SHP77 treated with DMSO at 0.1 percent for 48 hours (cell line): ENCODE results near the gene YIPF2.
"Not testable (repeated sequence)": the region's sequence is repeated elsewhere in the genome, so short reads cannot be mapped to it uniquely, and the experiment has no call there.

ENCODE experiments used
- DNase-seq: peaks from one replicate; lab custom pipeline; 2025; lab: John Stamatoyannopoulos, UW

The YIPF2 gene

DNA sequence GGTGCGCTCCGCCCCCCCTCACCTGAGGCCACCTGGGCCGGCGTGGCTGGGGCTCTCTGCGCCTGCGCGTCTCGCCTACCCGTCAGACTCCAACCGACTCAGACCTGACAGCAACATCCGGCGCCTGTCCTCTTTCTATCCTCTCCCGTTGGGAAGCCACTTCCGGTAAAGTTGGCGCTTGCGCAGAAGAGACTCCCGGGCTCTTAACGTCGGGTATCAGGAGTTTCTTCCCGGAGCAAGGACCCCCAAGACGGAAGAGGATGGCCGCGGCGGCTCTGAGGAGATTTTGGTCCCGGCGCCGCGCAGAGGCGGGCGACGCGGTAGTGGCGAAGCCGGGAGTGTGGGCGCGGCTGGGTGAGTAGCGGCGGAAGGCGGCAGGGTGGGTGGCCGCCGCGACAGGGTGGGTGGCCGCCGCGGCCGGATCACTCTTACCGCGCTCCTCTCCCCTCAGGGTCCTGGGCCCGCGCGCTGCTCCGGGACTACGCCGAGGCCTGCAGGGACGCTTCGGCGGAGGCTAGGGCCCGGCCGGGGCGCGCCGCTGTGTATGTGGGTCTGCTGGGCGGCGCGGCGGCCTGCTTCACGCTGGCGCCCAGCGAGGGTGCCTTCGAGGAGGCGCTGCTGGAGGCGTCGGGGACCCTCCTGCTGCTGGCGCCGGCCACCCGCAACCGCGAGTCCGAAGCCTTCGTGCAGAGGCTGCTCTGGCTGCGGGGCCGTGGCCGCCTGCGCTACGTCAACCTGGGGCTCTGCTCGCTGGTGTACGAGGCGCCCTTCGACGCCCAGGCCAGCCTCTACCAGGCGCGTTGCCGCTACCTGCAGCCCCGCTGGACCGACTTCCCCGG lies at the start of gene YIPF2, which contains the start of gene TIMM29:
Gene YIPF2, minus strand, starts transcription at position 77 of the 839 bp plus-strand sequence. CDS start 229 bp downstream, outside the sequence.
Gene TIMM29, plus strand, starts transcription at position 249 of the 839 bp plus-strand sequence. Its CDS starts 12 bp downstream, at position 261.
- DNase-seq: peak; percentile 92

DNA sequence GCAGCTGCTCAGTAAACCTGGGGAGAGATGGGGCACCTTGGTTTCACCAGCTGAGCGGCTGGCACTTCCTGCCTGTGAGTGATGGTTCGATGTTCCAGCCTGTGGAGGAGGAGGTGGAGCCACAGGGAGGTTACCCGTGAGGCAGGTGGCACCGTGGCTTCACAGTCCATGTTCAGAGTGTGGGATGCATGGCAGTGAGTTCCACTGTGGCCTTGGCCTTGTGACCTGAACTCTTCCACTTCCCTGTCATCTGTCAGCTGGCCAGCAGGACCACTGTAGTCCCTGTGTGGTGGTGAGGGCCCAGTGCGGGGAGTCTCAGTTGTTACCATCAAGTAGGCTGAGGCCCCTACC lies 49.3 kb upstream of the YIPF2 start:
- no peak for DNase-seq

DNA sequence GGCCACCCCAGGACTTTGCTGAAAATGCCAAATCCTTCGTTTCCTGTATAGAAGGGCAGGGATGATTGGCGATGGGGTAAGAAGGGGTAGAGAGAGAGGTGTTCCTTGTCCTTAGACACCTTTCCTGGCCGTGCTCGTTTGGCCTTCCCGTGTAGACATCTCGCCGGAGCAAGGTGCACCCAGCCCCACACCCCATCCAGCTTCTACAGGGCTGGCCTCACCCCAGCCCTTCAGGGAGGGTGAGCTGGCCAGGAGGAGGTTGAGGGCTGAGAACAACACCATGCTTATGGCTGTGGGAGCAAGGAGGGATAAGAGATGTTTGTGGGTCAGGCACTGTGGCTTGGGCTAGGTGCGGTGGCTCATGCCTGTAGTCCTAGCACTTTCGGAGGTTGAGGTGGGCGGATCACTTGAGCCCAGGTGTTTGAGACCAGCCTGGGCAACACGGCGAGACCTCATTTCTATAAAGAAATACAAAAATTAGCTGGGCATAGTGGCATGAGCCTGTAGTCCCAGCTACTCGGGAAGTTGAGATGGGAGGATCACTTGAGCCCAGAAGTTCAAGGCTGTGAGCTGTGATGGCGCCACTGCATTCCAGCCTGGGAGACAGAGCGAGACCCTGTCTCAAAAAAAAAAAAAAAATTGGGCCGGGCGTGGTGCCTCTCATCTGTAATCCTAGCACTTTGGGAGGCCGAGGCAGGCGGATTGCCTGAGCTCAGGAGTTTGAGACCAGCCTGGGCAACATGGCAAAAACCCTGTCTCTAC lies 47.9 kb upstream of the YIPF2 start:
- DNase-seq: no peak

DNA sequence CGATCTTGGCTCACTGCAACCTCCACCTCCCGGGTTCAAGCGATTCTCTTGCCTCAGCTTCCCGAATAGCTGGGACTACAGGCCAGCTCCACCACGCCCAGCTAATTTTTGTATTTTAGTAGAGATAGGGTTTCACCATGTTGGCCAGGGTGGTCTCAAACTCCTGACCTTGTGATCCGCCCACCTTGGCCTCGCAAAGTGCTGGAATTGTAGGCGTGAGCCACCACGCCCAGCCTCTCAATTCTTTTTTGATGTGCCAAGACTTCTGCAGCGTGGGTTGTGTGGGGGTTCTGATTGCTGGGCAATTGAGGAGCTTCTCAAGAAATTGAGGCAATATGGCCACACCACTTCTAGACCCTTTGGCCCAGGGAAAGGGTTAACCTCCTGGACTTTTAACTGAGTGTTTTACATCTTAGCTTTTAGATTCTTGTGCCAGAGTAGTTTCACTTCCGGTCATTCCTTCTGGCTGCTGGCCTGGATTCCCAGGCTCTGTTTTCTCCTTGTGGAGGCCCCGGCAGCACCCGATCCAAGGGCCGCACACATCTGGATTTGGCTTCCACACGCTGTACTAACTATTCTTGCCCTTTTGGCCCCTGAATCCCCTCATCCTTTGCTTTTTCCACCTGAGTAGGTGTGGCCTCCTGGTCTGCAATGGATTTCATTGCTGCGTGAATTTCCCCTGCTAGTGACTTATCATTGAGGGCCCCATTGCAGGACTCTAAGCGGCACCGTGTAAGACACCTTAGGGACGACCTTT lies 47.1 kb upstream of the YIPF2 start:
- no peak for DNase-seq

DNA sequence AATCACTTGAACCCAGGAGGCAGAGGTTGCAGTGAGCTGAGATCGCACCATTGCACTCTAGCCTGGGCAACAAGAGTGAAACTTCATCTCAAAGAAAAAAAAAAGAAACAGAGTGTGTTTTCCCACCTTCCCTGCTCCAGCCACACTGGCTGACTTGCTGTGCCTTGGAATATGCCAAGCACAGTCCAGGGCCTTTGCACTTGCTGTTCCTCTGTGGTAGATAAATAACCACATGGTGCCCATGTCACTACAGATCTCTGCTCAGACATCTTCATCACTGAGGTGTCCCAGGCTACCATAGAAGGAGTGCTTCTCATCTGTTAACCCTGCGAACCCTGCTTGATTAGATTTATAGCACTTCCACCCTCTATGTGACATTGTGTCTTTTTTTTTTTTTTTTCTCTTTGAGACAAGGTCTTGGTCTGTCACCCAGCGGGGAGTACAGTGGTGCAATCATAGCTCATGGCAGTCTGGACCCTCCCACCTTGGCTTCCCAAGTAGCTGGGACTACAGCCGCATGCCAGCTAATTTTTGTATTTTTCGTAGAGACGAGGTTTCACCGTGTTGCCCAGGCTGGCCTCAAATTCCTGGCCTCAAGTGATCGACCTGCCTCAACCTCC lies 42.8 kb upstream of the YIPF2 start:
- DNase-seq: no peak

DNA sequence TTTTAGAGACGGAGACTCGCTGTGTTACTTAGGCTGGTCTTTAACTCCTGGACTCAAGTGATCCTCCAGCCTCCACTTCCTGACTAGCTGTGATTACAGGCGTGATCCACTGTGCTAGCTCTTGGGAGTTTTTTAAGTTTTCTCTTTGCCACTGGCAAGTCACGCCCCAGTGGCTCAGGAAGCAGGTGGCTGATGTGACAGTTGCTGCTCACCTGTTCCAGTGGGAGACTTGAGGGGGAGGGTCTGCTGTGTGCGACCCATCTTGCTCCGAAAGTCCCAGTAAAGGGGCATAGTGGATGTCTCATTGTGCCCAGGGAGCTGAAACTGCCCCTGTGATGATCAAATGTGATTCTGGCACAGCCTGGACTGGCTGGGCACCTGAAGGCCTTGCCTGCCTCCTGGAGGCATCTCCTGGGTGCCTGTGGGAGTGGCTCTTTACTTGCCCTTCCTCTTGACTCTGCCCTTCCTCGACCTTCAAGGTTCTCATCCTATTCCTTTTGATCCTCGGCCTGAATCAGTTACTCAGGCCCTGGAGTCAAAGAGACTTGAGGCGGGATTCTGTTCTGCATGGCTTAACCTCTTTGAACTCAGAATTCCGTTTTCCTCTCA lies 40.2 kb upstream of the YIPF2 start:
- DNase-seq: no peak

DNA sequence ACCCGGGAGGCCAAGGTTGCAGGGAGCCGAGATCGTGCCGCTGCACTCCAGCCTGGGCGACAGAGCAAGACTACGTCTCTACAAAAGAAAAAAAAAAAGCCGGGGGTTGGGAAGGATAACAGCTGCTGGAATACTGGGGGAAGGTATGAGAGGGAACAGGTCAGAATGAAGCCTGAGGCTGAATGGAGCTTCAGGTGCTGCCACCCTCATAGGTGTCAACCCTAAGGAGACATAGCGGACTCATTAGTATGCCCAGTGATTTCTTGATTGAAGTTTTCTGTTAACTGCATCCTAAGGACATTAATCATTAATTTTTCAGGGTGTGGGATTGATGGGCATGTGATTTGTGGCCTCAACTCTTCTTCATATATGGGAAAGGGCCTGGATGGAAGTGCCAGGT lies 38.4 kb upstream of the YIPF2 start:
- DNase-seq: no peak

DNA sequence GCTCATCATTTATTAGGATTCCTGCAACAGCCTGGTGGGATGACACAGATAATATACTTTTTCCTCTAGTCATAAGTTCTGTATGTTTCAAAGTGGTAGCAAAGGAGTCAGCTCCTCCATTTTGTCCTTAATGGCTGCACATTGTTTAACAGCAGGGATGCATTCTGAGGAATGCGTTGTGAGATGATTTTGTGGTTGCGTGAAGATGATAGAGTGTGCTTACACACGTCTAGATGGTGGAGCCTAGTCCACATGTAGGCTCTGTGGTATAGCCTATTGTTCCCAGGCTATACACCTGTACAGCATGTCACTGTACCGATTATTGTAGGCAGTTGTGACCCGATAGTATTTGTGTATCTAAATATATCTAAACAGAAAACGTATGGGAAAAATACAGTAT lies 37.0 kb upstream of the YIPF2 start:
- no peak for DNase-seq

DNA sequence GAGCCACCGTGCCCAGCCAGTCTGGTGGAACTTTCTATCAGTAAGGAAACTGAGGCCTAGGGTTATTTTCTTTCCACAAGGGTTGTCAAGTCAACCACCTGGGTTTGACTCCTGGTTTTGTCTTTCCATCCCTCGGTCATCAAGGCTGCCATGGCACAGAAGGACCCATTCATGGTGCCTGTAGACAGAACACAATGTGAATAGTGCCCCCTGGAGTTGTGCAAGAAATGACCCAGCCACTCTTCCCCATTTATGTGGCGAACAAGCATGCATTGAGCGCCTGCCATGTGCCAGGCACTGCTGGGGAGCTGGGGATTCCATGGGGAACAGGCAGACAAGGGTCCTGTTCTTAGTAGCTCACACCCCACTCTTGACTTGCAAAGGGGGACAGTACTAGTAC lies 36.5 kb upstream of the YIPF2 start:
- DNase-seq: no peak

DNA sequence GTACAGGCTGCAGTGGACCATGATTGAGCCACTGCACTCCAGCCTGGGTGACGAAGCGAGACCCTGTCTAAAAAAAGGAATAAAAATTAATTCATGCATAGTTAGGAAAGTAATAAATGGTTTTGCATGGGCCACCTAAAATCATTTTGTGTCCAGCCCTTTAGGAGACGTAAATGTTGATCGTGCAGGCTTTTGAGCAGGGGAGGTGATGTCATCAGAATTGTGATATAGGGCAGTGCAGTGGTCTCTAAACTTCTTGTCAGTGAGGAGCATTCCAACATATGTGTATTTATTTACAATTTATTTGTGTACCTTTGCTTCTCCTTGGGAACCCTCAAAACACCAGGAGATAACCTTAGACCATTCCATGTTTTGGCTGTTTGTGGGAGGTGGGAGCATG lies 35.4 kb upstream of the YIPF2 start:
- DNase-seq: no peak

DNA sequence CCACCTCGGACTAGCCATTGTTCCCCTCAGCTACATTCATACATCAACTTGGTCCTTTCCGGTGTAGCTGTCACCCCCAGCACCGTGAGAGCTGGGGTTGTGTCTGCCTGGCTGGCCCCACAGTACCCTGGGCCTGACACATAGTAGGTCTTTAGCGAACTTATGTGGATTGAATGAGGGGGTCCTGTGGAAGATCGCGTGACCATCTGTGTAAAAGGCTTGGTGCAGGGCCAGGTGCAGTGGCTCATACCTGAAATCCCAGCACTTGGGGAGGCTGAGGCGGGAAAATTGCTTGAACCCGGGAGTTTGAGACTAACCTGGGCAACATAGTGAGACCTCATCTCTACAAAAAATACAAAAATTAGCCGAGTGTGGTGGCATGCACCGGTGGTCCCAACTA lies 34.4 kb upstream of the YIPF2 start:
- DNase-seq: no peak

DNA sequence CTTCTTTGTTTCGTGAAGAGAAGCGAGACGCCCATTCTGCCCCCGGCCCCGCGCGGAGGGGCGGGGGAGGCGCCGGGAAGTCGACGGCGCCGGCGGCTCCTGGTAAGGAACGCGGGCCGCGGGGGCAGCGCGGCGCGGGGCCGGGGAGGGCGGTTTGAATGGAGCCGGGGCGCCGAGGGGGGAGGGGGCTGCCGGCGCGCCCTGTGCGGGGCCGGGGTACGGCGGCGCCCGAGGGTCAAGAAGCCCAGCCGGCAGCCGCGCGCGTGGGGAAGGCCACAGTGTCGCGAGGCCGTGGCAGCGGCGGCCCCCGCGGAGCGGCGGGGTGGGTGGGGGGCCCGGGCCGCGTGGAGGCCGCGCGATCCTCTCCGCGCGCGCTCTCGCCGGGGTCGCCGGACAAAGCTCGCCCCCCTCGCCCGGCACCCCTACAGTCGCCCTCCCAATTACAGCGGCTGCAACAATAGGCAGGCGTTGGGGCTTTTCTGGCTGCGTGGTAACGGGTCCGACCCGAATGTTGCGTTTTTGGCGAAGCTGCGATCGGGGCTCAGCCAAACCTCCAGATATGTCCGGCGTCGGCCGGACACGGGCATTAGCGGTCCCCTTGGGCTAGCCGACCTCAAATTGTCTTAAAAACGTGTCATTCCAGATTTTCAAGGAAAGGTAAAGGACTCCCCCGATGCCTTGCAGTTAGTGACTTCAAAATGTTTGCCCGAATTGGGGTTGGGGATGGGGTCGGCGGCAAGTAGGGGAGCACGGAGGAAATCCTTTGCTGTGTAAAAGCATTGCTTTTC lies 32.8 kb upstream of the YIPF2 start:
- no peak for DNase-seq

DNA sequence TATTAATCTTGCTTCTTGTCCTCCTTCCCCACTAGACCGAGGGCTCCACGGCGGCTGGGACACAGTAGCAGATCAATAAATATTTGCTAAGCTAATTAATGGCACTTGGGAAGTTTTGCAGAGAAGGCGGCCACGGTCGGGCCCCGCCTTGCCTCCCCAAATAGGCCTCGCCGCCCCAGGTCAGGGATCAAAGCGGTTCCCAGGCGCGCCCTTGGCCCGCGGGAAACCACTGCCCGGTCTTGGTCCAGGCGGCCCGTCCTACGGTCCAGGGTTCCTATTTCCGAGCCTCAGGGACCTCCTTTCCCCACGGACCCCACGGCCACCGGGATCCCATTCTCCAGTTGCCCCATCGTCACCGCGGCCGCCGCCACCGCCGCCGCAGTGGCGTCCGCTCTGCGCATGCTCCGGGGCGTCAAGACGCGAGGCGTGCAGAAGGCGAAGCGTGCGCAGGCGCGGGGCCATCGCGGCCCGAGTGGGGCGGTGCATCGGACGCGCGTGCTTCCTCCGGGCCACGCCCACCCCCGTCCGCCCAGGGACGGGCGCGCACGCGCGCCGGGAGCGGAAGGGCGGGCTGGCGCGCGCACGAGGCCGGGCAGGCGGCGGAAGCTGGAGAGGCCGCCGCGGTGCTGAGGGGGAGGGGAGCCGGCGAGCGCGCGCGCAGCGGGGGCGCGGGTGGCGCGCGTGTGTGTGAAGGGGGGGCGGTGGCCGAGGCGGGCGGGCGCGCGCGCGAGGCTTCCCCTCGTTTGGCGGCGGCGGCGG lies 32.1 kb upstream of the YIPF2 start, which contains the start of gene SMARCA4:
Gene SMARCA4, plus strand, starts transcription at position 717 of the 759 bp plus-strand sequence. CDS start 23,122 bp downstream, outside the sequence.
- peak; percentile 70 for DNase-seq

DNA sequence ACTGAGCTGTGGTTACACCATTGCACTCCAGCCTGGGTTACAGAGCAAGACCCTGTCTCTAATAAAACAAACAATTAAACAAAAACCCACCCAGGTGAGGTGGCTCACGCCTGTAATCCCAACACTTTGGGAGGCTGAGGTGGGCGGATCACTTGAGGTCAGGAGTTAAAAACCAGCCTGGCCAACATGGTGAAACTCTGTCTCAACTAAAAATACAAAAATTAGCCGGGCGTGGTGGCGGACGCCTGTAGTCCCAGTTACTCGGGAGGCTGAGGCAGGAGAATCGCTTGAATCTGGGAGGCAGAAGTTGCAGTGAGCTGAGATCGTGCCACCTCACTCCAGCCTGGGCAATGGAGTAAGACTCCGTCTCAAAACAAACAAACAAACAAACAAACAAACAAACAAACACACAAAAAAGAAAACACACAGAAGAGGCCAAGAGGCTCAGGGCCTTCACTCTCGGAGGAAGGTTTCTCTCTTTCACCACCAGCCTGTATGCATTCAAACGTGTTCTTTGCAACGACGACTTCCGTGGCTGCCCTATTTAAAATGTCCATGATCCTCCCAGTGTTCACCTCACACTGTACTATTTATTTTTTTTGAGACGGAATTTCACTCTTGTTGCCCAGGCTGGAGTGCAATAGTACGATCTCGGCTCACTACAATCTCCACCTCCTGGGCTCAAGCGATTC lies 31.0 kb upstream of the YIPF2 start:
- DNase-seq: not testable (repeated sequence)

DNA sequence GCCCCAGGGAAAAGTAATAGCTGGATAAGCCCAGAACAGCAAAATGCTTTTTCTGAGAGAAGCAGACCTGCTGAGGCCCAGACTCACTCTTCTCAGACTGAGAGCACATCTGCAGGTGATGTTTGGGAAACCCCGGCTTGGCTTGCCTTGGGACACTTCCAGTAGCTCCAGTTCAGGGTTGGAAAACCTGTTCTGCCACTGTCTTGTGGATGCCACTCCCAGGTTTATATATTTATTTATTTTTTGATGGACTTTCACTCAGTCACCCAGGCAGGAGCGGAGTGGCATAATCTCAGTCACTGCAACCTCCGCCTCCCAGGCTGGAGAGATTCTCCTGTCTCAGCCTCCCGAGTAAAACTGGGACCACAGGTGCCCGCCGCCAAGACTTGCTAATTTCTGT lies 24.4 kb upstream of the YIPF2 start:
- DNase-seq: no peak

DNA sequence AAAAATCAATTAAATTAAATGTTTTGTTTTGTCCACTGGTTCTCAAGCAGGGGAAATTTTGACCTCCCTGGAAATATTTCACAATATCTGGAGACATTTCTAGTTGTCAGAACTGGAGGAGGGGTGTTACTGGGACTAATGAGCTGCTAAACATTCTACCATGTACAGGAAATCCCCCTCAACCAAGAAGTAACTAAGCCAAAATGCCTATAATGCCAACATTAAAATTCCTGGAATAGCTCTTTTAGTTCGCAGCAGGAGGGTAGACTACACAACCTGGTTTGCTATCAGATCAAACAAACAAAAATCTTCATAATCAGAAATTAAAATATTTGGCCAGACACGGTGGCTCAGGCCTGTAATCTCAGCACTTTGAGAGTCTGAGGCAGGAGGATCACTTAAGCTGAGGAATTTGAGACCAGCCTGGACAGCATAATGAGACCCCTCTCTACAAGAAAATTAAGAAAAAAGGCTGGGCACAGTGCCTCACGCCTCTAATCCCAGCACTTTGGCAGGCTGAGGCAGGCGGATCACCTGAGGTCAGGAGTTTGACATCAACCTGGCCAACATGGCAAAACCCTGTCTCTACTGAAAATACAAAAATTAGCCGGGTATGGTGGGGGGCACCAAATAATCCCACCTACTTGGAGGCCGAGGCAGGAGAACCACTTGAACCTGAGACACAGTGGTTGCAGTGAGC lies 18.7 kb upstream of the YIPF2 start:
- no peak for DNase-seq

DNA sequence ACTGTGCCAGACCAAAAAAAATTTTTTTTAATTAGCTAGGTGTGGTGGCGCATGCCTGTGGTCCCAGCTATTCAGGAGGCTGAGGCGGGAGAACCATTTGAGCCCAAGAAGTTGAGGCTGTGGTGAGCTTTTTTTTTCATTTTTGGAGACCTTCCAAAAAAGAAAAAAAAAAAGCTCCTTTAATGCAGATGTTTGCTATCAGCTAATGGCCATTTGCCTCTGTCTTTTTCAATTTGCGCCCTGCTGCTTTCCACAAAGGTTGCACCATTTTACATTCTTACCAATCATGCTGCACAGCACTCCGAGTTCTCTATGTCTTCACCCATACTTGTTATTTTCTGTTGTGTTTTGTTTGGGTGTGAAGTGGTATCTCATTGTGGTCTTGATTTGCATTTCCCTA lies 16.8 kb upstream of the YIPF2 start:
- DNase-seq: no peak

DNA sequence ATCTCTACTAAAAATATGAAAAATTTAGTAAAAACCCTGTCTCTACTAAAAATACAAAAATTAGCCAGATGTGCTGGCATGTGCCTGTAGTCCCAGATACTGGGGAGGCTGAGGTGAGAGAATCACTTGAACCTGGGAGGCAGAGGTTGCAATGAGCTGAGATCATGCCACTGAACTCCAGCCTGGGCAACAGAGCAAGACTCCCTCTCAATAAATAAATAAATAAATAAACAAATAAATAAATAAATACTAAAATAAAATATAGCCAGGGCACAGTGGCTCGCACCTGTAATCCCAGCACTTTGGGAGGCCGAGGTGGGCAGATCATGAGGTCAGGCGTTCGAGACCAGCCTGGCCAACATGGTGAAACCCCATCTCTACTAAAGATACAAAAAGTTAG lies 15.0 kb upstream of the YIPF2 start:
- not testable (repeated sequence) for DNase-seq

DNA sequence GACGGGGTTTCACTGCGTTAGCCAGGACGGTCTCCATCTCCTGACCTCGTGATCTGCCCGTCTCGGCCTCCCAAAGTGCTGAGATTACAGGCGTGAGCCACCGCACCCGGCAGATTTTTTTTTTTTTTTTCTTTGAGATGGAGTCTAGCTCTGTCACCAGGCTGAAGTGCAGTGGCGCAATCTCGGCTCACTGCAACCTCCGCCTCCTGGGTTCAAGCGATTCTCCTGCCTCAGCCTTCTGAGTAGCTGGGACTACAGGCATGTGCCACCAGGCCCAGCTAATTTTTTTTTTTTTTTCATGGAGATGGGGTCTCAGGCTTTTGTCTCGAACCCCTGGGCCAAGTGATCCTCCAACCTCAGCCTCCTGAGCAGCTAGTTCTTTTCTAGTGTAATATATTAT lies 13.2 kb upstream of the YIPF2 start:
- not testable (repeated sequence) for DNase-seq
